Activated T-cell treated with anti-CD3 and anti-CD28 coated beads, Interleukin-2, amount 50 U/mL, for 72 hours (primary cell): Measurements from ENCODE around the gene FAM124B. TPM values are rescaled to one million over a fixed set of nuclear protein-coding genes. Genes with fewer than 3 reads are reported as not detected.

Experiments used
- ATAC-seq, 2 donors: fragments of 150-1000 bp; cut with Tn5 transposase; replicated peaks in 1 of 2; 2 replicates each; pipeline ENCODE4 v1.10.0; 2021; ENCODE audit warnings: moderate library complexity in 2 of 2, mild to moderate bottlenecking in 1 of 2
- DNase-seq, 2 donors: peaks; one replicate each; pipeline ENCODE4 v3.0.0; 2021 to 2022; ENCODE audit warnings: mixed read lengths in 1 of 2
- H3K27ac Mint-ChIP-seq: one replicate; pipeline ENCODE4 v1.8.0; 2022; ENCODE audit warnings: mild to moderate bottlenecking, moderate library complexity, mixed read lengths
- H3K27me3 Mint-ChIP-seq: one replicate; pipeline ENCODE4 v1.8.0; 2022; ENCODE audit warnings: low read depth, mixed read lengths
- H3K36me3 Mint-ChIP-seq, 2 donors: one replicate each; pipeline ENCODE4 v1.8.0; 2022; ENCODE audit warnings: mixed read lengths in 2 of 2, mild to moderate bottlenecking in 1 of 2; ENCODE audit not compliant: insufficient read depth in 2 of 2
- H3K4me1 Mint-ChIP-seq: one replicate; pipeline ENCODE4 v1.8.0; 2022; ENCODE audit warnings: low read depth, mixed read lengths
- H3K4me3 Mint-ChIP-seq, 2 donors: one replicate each; pipeline ENCODE4 v1.8.0; 2022; ENCODE audit warnings: mild to moderate bottlenecking in 2 of 2, mixed read lengths in 2 of 2, moderate library complexity in 2 of 2
- H3K9me3 Mint-ChIP-seq, 2 donors: one replicate each; pipeline ENCODE4 v1.8.0; 2022; ENCODE audit warnings: mixed read lengths in 2 of 2
- total RNA-seq, 2 donors: library from RNA; stranded (reverse); gene quantifications; one replicate each; pipeline ENCODE4 v1.2.3, GENCODE V29; 2022

Gene FAM124B
- total RNA-seq, 2 donors from 2014 or later: 0.31 to 0.32 TPM

DNA sequence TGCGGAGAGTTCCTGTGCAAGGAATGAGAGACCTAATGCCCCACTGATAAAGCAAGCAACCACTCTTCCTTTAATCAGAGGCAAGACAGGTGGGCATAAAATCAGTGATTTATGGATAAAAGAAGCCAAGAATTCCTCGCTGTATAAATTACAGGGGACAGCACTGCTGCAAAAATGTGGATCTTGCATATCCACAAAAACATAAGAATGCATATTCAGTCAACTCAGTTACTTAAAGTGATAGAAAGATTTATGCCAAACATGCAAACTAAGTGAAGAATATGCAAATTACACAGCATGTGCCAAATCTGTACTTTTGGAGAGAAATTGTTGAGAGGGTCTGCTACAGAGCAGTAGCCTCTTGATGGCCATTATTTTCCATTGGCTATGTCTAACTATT, 67.2 kb downstream of the FAM124B start:
- peaks cover 14% of the 10 kb centered on the region for H3K27me3 Mint-ChIP-seq
- ATAC-seq: no peak

DNA sequence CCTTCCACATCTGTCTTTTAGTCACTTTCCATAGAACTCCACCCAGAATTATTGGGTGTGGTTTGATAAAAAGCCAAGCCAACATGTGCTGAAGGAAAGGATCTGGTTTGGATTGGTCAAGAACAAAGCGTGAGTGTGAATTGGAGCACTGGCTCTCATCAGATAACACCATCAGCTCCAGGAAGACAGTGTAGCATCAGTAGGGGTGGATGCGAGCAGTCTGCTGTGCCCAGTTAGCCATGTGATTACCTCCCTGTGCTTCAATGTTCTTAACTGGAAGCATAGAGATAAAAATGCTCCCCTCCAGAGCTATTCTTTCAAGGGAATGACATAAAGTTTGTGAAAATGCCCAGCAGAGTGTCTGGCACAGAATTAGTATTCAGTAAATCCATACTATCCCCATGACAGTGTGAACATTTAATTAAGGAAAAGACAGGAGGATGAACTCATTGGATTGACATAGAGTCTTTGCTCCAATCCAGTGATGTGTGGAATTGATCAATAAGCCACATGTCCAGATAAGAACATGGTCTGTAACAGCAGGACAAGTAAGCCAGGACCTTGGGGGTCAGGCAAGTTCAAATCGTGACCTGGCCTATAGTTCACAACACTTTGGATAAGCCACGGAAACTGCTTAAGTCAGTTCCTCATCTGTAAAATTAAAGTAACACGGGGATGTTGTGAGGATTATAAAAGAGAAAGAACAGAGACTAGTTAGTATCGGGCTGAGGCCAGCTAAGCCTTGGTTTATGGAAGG, 68.0 kb downstream of the FAM124B start:
- no peaks in the 10 kb centered on the region for H3K36me3 Mint-ChIP-seq
- H3K9me3 Mint-ChIP-seq: no peaks in the 10 kb centered on the region
- peaks cover 18% of the 10 kb centered on the region for H3K27me3 Mint-ChIP-seq
- H3K4me1 Mint-ChIP-seq: no peaks in the 10 kb centered on the region
- ATAC-seq (no peak), DNase-seq (no peak)
- no peak overlapping the region for H3K27ac Mint-ChIP-seq
- H3K4me3 Mint-ChIP-seq: no peak overlapping the region

More for the DNA sequence above, 67.2 kb downstream of the FAM124B start:
- H3K4me3 Mint-ChIP-seq: no peak overlapping the region
- no peaks in the 10 kb centered on the region for H3K9me3 Mint-ChIP-seq
- no peaks in the 10 kb centered on the region for H3K4me1 Mint-ChIP-seq
- no peak overlapping the region for H3K27ac Mint-ChIP-seq
- H3K36me3 Mint-ChIP-seq: no peaks in the 10 kb centered on the region
- DNase-seq: no peak

DNA sequence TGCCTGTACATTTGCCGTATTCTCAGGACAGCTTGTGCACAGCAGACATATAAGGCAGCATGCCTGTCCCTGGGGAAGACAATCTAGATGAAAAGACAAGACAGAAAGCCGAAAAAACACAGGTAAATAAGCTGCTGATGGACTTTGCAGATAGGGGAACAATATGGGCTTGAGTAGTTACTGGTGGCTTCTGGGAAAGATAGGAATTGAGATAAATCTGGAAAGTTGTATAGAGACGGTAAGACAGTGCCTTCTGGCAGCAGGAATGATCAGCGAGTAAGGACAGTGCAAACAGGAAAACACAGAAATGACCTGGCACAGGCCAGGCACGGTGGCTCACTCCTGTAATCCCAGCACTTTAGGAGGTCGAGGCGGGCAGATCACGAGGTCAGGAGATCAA, 70.2 kb downstream of the FAM124B start:
- Mint-ChIP-seq H3K27me3 (peaks cover 38% of the 10 kb centered on the region), H3K4me3 (no peak overlapping the region), H3K9me3 (no peaks in the 10 kb centered on the region), H3K36me3 (no peaks in the 10 kb centered on the region), H3K27ac (no peak overlapping the region), H3K4me1 (no peaks in the 10 kb centered on the region)
- DNase-seq (no peak), ATAC-seq (no peak)

GRCh38 chr2:224328798-224329197, 73.1 kb downstream of the FAM124B start:
- ATAC-seq (no peak), DNase-seq (no peak)
- Mint-ChIP-seq H3K36me3 (no peaks in the 10 kb centered on the region), H3K4me1 (no peaks in the 10 kb centered on the region), H3K27ac (no peak overlapping the region), H3K27me3 (peaks cover 45% of the 10 kb centered on the region), H3K9me3 (no peaks in the 10 kb centered on the region), H3K4me3 (no peak overlapping the region)

Other genes with a start within 250 kb of the FAM124B start
- 10 to 100 TPM; 61.4 to 68.5 TPM for gene CUL3, start 183.3 kb upstream of the FAM124B start, total RNA-seq